Eye (tissue), 1 donor: Measurements from ENCODE around the gene F7.

ENCODE experiments used
- DNase-seq: peaks from one replicate; pipeline ENCODE4 v3.0.0-alpha.2; 2015

F7 gene

DNA sequence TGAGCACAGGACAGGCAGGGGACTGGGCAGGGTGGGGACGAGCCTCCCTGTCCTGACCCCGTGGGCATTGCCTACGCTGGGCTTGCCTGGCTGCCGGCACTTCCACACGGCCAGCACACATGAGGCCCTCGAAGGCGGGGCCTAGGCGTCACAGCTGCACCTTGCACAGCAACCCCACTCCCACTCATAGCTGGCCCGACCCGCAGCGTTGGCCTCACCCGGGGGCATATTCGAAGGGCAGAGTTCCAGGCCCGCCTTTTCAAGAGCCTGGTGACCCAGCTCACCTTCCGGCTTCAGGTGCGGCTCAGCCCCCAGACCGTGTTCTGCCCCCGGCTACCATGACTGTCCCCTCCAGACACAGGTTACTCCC lies 36.0 kb downstream of the F7 start:
- no peak for DNase-seq

DNA sequence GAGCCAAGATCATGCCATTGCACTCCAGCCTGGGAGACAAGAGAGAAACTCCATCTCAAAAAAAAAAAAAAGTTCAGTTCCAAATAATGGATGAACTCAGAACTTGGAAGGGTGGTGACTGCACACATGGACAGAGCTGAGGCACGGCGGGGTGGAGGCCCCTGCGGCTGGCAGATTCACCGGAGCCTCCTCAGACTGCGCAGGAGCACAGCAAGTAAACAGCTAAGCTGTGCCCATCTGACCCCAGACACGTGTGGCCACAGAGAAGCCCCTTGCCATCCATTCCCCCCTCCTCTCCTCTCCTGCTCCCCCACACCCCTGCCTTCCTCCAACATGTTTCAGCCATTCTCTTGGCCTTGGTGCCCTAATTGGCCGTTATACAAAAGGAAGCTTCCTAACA lies 37.3 kb downstream of the F7 start:
- peak; percentile 46 for DNase-seq

- no peak for DNase-seq
Observed at GRCh38 chr13:113143466-113144254, 38.1 kb downstream of the F7 start.

GRCh38 chr13:113144255-113144629 lies 38.7 kb downstream of the F7 start:
- DNase-seq, result no peak

DNA sequence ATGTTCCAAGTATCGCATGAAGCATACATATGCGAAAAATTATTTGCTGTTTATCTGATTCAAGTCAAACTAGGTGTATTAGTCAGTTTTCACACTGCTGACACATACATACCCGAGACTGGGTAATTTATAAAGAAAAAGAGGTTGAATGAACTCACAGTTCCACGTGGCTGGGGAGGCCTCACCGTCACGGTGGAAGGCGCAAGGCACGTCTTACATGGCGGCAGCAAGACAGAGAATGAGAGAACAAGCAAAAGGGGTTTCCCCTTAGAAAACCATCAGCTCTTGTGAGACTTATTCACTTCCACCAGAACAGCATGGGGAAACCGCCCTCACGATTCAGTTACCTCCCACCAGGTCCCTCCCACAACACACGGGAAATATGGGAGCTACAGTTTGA lies 39.9 kb downstream of the F7 start:
- DNase-seq, result no peak

- no peak for DNase-seq
Observed at GRCh38 chr13:113145911-113146598, 40.5 kb downstream of the F7 start.

GRCh38 chr13:113146750-113147149 lies 41.2 kb downstream of the F7 start:
- no peak for DNase-seq

GRCh38 chr13:113147206-113147605 lies 41.6 kb downstream of the F7 start:
- no peak for DNase-seq

DNA sequence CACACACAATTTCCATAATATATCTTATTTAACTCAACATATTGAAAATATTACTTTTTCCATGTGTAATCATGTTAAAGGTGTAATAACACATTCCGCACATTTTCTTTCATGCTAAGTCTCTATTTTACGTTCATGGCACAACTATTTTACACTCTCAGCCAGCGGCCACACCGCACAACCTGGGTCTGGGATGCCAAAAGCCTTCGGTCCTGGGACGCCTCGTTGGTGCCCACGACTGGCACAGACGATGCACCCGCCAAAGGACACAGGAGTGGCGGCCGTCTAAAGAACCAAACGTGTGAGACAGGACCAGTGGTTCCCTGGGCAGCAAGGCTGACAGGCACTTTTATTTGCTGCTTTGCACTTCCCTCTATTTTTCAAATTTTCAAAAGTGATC lies 42.8 kb downstream of the F7 start:
- no peak for DNase-seq

DNA sequence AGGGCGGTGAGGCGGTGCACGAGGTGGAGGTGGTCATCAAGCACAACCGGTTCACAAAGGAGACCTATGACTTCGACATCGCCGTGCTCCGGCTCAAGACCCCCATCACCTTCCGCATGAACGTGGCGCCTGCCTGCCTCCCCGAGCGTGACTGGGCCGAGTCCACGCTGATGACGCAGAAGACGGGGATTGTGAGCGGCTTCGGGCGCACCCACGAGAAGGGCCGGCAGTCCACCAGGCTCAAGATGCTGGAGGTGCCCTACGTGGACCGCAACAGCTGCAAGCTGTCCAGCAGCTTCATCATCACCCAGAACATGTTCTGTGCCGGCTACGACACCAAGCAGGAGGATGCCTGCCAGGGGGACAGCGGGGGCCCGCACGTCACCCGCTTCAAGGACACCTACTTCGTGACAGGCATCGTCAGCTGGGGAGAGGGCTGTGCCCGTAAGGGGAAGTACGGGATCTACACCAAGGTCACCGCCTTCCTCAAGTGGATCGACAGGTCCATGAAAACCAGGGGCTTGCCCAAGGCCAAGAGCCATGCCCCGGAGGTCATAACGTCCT lies 43.4 kb downstream of the F7 start:
- DNase-seq, result no peak

- no peak for DNase-seq
Observed at GRCh38 chr13:113149711-113150549, 44.3 kb downstream of the F7 start.

GRCh38 chr13:113150550-113151365 lies 45.2 kb downstream of the F7 start:
- DNase-seq, result no peak

- no peak for DNase-seq
Observed at GRCh38 chr13:113151745-113152690, 46.4 kb downstream of the F7 start.

DNA sequence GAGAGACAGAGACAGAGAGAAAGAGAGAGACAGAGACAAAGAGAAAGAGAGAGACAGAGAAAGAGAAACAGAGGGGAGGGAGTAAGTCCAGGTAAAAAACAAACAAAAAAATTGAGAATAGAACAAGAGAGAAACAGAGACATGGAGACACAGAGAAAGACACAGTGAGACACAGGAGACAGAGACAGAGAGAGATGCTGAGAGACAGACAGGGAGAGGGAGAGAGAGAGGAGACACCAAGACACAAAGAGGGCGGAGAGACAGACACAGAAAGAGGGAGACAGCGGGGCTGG lies 47.0 kb downstream of the F7 start:
- DNase-seq, result no peak

GRCh38 chr13:113152984-113153809 lies 47.6 kb downstream of the F7 start:
- DNase-seq, result peak; percentile 45

GRCh38 chr13:113153810-113154748 lies 48.5 kb downstream of the F7 start:
- DNase-seq, result peak; percentile 87

DNA sequence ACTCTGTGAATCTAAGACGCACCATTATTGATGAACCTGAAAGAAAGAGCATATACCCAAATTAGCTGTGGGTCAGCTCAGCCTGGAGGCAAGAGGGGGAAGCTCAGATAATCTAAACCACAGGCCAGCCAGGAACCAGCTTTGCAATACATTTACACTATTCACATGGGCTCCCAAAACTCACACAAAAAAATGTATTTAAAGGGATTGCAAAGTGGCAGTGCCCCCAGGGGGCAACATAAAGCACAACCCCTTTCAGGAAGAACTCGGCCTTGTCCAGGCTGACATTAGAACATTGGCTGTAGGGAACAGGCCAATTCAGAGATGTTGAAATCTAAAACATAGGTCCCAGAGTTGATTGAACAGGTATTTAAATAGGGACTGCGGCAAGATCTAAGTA lies 49.6 kb downstream of the F7 start:
- no peak for DNase-seq

DNA sequence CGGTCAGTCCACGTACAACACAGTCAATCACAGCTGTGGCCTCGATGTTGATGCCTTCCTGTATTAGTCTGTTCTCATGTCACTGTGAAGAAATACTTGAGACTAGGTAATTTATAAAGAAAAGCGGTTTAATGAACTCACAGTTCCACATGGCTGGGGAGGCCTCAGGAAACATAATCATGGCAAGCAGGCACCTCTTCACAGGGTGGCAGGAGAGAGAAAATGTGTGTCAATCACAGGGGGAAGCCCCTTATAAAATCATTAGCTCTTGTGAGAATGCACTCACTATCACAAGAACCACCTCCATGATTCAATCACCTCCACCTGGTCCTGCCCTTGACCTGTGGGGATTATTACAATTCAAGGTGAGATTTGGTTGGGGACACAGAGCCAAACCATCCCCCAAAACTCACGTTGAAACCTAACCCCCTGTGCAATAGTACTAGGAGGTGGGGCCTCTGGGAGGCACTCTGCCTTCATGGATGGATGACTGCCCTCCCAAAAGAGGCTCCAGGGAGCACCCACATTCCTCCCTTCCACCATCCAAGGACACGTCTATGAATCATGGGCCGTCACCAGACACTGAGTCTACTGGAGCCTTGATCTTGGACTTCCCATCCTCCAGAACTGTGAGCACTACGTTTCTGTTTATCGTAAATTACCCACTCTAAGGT lies 50.5 kb downstream of the F7 start:
- DNase-seq, result no peak
